Thoracic aorta (tissue), 2 donors: ENCODE results near the gene RPL4. TPM values are rescaled to one million over a fixed set of nuclear protein-coding genes. Genes with fewer than 3 reads are reported as not detected.

Experiments used
- ATAC-seq: fragments of 150-250 bp; one replicate; pipeline ENCODE4 v1.8.0; 2017; ENCODE audit warnings: low read depth; ENCODE audit not compliant: insufficient number of reproducible peaks, low FRiP score
- DNase-seq: peaks from one replicate; pipeline ENCODE4 v3.0.0-alpha.2; 2020; ENCODE audit warnings: low spot score
- H3K27ac ChIP-seq, 2 donors: fragments of 200-600 bp; sonication (generic); 1 replicate in 1 of 2; 2 replicates in 1 of 2; pipeline ENCODE4 v1.5.1; 2016; ENCODE audit warnings: mild to moderate bottlenecking in 2 of 2, moderate library complexity in 2 of 2
- H3K27me3 ChIP-seq: fragments of 200-600 bp; sonication (generic); replicated peaks from 2 replicates; pipeline ENCODE4 v1.6.0; 2016; ENCODE audit warnings: mild to moderate bottlenecking; ENCODE audit not compliant: insufficient read depth
- H3K36me3 ChIP-seq: fragments of 200-600 bp; sonication (generic); one replicate; pipeline ENCODE4 v1.5.1; 2016
- H3K4me1 ChIP-seq, 2 donors: fragments of 200-600 bp; sonication (generic); 1 replicate in 1 of 2; 2 replicates in 1 of 2; pipeline versions ENCODE4 v1.5.1 to v1.6.0; 2016; ENCODE audit warnings: low read depth in 2 of 2, mild to moderate bottlenecking in 1 of 2; ENCODE audit not compliant: control insufficient read depth in 1 of 2
- H3K4me3 ChIP-seq: fragments of 200-600 bp; sonication (generic); 2 replicates; pipeline ENCODE4 v1.5.1; 2016; ENCODE audit warnings: mild to moderate bottlenecking
- H3K9me3 ChIP-seq: fragments of 200-600 bp; sonication (generic); 2 replicates; pipeline ENCODE4 v1.5.1; 2016
- total RNA-seq, 2 donors: library from RNA; depleted of rRNA; stranded (reverse); fragments of >200 nt; gene quantifications; one replicate each; pipeline versions ENCODE4 v1.1.0 to v1.2.3, GENCODE V29; 2016
- TF ChIP-seq, protein P1 (sequence below): fragments of 200-600 bp; sonication (generic); IDR thresholded peaks from one replicate; pipeline ENCODE4 v1.5.1; 2019; ENCODE audit warnings: antibody characterized with exemption

Gene RPL4
- 1,000 to 10,000 TPM; 1,880 to 3,413 TPM for total RNA-seq

DNA sequence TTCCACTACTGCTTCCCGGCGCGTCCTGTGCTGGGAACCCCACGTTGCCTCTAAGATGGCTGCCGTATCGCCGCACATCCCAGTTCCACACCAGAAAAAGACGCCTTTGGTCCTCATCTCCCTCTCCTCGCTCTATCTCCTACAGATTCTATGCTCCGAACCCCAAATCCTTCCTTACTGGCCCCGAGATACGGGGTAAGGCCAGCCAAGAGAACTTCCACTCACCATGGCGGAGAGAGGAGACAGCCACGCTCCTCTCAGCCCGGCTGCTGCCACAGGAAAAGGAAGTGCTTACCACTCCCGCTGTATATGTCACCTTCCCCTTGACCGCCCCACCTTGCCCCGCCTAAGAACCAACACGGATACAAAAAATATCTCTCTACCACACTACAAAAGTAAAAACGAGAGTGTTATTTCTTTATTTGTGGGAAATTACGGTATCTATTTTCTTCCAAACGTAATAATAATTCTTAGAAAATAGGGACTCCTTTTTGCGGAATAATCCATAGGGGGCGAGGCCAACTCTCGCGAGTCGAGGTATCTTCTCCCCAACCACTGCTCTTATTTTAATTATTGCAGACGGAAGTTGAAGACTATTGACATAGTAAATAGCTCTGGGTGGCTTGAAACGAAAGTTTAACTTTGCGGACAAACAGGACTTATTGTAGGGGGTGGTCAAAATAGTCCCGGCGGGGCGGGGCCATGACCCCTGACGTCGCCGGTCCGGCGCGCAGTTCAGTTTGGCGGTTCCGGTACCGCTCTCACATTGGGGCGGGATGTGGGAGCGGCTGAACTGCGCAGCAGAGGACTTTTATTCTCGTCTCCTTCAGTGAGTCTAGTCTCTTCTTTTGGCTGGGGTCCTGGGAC is at the start of gene RPL4, which contains the start of gene ZWILCH:
Gene RPL4 (minus strand): TSS at position 293 of the 867 bp plus-strand sequence. CDS start 65 bp downstream, at position 228.
Gene ZWILCH (plus strand): TSS at position 764 of the 867 bp plus-strand sequence. CDS start 13 bp downstream, at position 777.
- Histone ChIP-seq H3K36me3 (peaks cover 21% of the 10 kb centered on the region), H3K27ac (peak within 1 kb of the TSS; percentile 92 to 97), H3K27me3 (no peaks in the 10 kb centered on the region), H3K9me3 (no peaks in the 10 kb centered on the region), H3K4me1 (peaks cover 13 to 27% of the 10 kb centered on the region in 2 donors), H3K4me3 (peak within 1 kb of the TSS; percentile 95)
- peak; percentile 47 for DNase-seq
- TF ChIP-seq, protein P1, sequence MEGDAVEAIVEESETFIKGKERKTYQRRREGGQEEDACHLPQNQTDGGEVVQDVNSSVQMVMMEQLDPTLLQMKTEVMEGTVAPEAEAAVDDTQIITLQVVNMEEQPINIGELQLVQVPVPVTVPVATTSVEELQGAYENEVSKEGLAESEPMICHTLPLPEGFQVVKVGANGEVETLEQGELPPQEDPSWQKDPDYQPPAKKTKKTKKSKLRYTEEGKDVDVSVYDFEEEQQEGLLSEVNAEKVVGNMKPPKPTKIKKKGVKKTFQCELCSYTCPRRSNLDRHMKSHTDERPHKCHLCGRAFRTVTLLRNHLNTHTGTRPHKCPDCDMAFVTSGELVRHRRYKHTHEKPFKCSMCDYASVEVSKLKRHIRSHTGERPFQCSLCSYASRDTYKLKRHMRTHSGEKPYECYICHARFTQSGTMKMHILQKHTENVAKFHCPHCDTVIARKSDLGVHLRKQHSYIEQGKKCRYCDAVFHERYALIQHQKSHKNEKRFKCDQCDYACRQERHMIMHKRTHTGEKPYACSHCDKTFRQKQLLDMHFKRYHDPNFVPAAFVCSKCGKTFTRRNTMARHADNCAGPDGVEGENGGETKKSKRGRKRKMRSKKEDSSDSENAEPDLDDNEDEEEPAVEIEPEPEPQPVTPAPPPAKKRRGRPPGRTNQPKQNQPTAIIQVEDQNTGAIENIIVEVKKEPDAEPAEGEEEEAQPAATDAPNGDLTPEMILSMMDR = no peak
- ATAC-seq = peak; percentile 79

DNA sequence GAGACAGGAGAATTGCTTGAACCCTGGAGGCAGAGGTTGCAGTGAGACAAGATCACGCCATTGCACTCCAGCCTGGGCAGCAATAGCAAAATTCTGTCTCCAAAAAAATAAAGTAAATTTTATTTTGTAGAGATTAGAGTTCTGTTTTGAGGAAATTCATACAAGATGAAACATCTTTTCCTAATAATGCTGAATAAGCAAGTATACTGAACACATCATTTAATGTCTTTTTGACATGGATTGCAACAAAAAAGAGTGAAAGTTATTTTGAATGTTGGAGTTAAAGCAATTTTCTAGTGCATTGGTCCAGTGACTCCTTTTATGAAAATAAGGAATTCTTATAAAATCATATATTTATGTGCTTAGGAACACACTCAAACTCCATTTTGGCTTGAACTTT is 40.6 kb upstream of the RPL4 start:
- Histone ChIP-seq H3K27me3 (no peaks in the 10 kb centered on the region), H3K4me3 (no peak overlapping the region), H3K27ac (no peak overlapping the region), H3K4me1 (no peaks in the 10 kb centered on the region), H3K36me3 (peaks cover 3% of the 10 kb centered on the region), H3K9me3 (no peaks in the 10 kb centered on the region)
- DNase-seq (no peak), ATAC-seq (no peak)
- TF ChIP-seq, protein P1 = no peak

DNA sequence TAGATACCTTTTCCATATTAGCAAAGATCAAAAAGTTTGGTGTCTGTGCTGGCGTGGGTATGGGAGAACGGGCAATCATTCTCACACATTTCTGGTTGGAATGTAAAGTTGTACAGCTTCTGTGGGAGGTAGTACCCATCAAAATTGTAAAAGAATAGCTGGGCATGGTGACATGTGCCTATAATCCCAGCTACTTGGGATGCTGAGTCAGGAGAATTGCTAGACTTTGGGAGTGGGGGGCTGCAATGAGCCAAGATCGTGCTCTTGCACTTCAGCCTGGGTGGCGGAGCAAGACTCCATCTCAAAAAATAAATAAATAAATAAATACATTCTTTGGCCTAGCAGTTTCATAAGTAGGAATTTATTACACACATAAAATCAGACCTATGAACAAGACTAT is 38.2 kb upstream of the RPL4 start:
- Histone ChIP-seq H3K9me3 (no peaks in the 10 kb centered on the region), H3K4me1 (no peaks in the 10 kb centered on the region), H3K27ac (no peak overlapping the region), H3K27me3 (no peaks in the 10 kb centered on the region), H3K36me3 (peaks cover 2% of the 10 kb centered on the region), H3K4me3 (no peak overlapping the region)
- TF ChIP-seq, protein P1 = no peak
- no peak for DNase-seq
- no peak for ATAC-seq

DNA sequence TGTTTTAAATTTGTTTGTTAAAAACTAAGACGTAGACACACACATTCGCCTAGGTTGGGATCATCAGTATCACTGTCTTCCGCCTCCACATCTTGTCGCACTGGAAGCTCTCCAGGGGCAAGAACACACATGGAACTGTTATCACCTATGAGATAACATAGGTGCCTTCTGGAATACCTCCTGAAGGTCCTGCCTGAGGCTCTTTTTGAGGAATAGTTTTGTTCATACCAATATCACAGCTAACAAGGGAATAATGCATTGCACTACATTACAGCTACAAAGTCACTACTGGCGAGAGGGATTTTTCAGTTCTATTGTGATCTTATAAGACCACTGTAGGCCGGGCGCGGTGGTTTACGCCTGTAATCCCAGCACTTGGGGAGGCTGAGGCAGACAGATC is 30.4 kb upstream of the RPL4 start:
- DNase-seq = no peak
- Histone ChIP-seq H3K27ac (no peak overlapping the region), H3K4me3 (no peak overlapping the region), H3K9me3 (no peaks in the 10 kb centered on the region), H3K36me3 (peaks cover 2% of the 10 kb centered on the region), H3K4me1 (no peaks in the 10 kb centered on the region), H3K27me3 (no peaks in the 10 kb centered on the region)
- ATAC-seq = no peak
- TF ChIP-seq, protein P1 = no peak

DNA sequence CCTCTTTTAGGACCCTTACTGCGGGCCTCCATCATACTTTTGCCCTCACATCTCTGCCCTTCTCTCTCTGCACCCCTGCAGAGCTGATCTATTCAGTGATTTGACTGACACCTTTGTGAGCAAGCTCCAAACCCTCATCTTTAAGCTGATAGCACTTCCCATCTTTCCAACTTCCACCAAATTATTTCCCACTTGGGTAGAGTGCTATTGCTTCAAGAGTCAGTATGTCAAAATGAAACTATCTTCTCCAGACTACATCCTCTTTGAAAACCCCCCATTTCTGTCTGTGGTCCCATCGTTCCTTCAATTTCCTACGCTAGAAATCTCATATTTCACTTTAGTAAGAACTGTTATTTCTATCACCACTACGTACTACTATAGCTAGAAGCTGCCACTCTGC is 20.2 kb upstream of the RPL4 start:
- peaks cover 10% of the 10 kb centered on the region for H3K36me3 ChIP-seq
- H3K27ac ChIP-seq = no peak overlapping the region
- DNase-seq = no peak
- H3K4me1 ChIP-seq = no peaks in the 10 kb centered on the region
- H3K9me3 ChIP-seq = no peaks in the 10 kb centered on the region
- no peak for ATAC-seq
- H3K27me3 ChIP-seq = no peaks in the 10 kb centered on the region
- H3K4me3 ChIP-seq = no peak overlapping the region
- TF ChIP-seq, protein P1 = no peak
